Measurements from ENCODE around the gene TGFBRAP1. TPM values are rescaled to one million over a fixed set of nuclear protein-coding genes. Genes with fewer than 3 reads are reported as not detected.

Gene TGFBRAP1
- total RNA-seq, 1 donor from 2014 or later, result 49.4 TPM

- no peak for DNase-seq (ENCODE audit: extremely low read depth, low read depth, low spot score)
These were observed 11.6 kb downstream of the TGFBRAP1 start for GRCh38 chr2:105317937-105318336.

- no peak for DNase-seq (ENCODE audit: extremely low read depth, low read depth, low spot score)
These were observed 14.2 kb downstream of the TGFBRAP1 start for GRCh38 chr2:105315314-105315713.

GRCh38 chr2:105313877-105314276 is 15.7 kb downstream of the TGFBRAP1 start:
- no peak for DNase-seq (ENCODE audit: extremely low read depth, low read depth, low spot score)

GRCh38 chr2:105309147-105309545 is 20.4 kb downstream of the TGFBRAP1 start:
- no peak for DNase-seq (ENCODE audit: extremely low read depth, low read depth, low spot score)

GRCh38 chr2:105308382-105309146 is 21.0 kb downstream of the TGFBRAP1 start:
- no peak for DNase-seq (ENCODE audit: extremely low read depth, low read depth, low spot score)

- no peak for DNase-seq (ENCODE audit: extremely low read depth, low read depth, low spot score)
These were observed 21.6 kb downstream of the TGFBRAP1 start for GRCh38 chr2:105307962-105308361.

- DNase-seq (ENCODE audit: extremely low read depth, low read depth, low spot score), result no peak
These were observed 22.0 kb downstream of the TGFBRAP1 start for GRCh38 chr2:105307550-105307949.

- no peak for DNase-seq (ENCODE audit: extremely low read depth, low read depth, low spot score)
These were observed 22.4 kb downstream of the TGFBRAP1 start for GRCh38 chr2:105307146-105307545.

- no peak for DNase-seq (ENCODE audit: extremely low read depth, low read depth, low spot score)
These were observed 27.9 kb downstream of the TGFBRAP1 start for GRCh38 chr2:105301646-105302045.

GRCh38 chr2:105299290-105299689 is 30.2 kb downstream of the TGFBRAP1 start:
- no peak for DNase-seq (ENCODE audit: extremely low read depth, low read depth, low spot score)

- DNase-seq (ENCODE audit: extremely low read depth, low read depth, low spot score), result no peak
These were observed 31.5 kb downstream of the TGFBRAP1 start for GRCh38 chr2:105298017-105298416.

GRCh38 chr2:105297216-105297615 is 32.3 kb downstream of the TGFBRAP1 start:
- no peak for DNase-seq (ENCODE audit: extremely low read depth, low read depth, low spot score)

GRCh38 chr2:105296017-105296611 is 33.4 kb downstream of the TGFBRAP1 start:
- DNase-seq (ENCODE audit: extremely low read depth, low read depth, low spot score), result no peak

- no peak for DNase-seq (ENCODE audit: extremely low read depth, low read depth, low spot score)
These were observed 34.6 kb downstream of the TGFBRAP1 start for GRCh38 chr2:105294844-105295481.

GRCh38 chr2:105294046-105294445 is 35.5 kb downstream of the TGFBRAP1 start:
- DNase-seq (ENCODE audit: extremely low read depth, low read depth, low spot score), result no peak

- DNase-seq (ENCODE audit: extremely low read depth, low read depth, low spot score), result no peak
These were observed 37.6 kb downstream of the TGFBRAP1 start for GRCh38 chr2:105291981-105292380.

- no peak for DNase-seq (ENCODE audit: extremely low read depth, low read depth, low spot score)
These were observed 38.4 kb downstream of the TGFBRAP1 start for GRCh38 chr2:105290981-105291660.

- no peak for DNase-seq (ENCODE audit: extremely low read depth, low read depth, low spot score)
These were observed 41.4 kb downstream of the TGFBRAP1 start for GRCh38 chr2:105288133-105288532.

GRCh38 chr2:105287692-105288091 is 41.8 kb downstream of the TGFBRAP1 start:
- peak; percentile 22 for DNase-seq (ENCODE audit: extremely low read depth, low read depth, low spot score)

- DNase-seq (ENCODE audit: extremely low read depth, low read depth, low spot score), result no peak
These were observed 46.0 kb downstream of the TGFBRAP1 start for GRCh38 chr2:105283532-105283931.

- DNase-seq (ENCODE audit: extremely low read depth, low read depth, low spot score), result no peak
These were observed 49.3 kb downstream of the TGFBRAP1 start for GRCh38 chr2:105280281-105280680.

Measured in glomerular endothelial cell (primary cell).